ENCODE data around the gene P2RY2.
"Not testable (repeated sequence)": the region's sequence is repeated elsewhere in the genome, so short reads cannot be mapped to it uniquely, and the experiment has no call there.

The P2RY2 gene

DNA sequence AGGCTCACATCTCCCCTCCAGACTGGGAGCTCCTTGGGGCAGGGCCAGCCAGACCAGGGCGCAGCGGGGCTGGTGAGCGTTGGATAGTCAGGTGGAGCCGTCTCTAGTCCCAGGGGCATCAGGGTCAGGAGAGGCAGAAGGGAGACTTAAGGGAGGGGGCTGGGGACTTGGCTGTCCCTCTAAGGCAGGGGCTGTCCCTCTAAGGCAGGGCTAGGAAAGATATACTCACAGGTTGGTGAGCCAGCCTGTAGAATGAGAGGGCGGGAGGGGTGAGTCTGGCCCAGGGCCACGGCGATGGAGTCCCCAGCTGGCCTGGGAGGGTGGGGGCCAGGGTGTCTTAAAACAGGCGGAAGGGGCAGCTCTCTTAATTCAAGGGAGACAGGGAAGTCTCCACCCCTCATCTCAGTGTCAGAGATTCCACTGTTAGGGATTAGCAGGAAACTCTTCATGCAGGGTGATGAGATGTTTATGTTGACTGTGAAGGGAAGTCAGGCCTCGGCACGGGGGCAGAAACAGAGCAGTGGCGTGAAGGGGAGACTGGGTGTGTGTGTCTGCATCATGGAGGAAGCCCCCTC lies 11.3 kb downstream of the P2RY2 start:
- no peak for DNase-seq

DNA sequence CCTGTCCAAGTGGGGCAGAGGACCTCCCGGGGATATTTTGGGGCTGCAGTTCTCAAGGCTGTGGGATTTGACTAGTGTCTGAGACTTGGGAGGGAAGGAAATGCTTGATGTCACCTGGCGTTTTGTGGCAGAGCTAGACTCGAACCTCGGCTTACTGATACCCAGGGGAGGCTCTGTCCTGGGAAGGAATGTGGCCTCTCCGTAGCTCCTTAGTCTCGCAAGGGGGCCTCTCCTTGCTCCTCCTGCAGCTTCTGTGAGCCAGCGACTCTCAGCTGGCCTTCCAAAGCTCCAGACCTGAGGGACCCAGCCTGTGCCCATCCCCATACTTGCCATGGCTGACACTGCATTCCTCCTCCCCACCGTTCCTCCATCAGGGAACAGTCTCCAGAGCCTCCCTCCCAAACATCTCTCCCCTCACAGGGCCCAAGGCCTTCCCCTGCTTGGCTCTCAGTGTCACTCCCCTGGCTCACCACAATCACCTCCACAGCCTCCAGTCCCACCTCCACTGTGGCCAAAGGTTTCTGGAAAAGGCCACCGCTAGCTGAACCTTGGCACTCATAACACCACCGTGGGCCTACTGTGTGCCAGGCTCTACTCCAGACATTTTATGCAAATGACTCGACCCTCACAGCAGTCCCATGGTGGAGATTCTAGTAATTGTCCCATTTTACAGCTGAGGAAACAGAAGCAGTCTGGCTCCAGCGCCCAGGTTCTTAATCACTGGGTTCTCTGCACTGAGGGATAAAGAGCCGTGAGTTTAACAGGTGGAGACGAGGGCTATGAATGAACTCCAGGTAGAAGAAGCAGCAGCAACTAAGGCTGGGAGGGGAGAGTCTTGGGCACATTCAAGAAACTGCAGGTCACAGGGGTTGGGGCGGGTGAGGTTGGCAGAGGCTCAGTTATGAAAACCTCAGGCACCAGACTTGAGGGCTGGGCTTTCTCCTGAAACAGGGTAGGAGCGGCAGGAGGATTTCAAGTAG lies 12.1 kb downstream of the P2RY2 start:
- DNase-seq: no peak

DNA sequence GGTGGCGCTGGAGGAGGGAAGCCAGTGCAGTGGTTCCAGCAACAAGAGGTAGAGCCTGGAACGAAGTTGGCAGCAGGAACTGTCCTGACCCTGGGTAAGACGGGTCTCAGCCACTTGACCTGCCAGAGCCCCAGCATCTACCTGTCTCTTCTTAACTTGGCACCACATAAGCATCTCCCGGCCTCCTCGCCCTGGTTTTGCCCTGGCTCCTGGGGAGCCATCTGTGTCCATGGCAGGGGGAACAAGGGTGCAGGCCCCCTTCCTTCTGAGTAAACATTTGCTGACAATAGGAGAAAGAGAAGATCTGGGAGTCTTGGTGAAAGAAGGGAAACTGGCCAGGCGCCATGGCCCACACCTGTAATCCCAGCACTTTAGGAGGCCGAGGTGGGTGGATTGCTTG lies 12.8 kb downstream of the P2RY2 start:
- DNase-seq: no peak

DNA sequence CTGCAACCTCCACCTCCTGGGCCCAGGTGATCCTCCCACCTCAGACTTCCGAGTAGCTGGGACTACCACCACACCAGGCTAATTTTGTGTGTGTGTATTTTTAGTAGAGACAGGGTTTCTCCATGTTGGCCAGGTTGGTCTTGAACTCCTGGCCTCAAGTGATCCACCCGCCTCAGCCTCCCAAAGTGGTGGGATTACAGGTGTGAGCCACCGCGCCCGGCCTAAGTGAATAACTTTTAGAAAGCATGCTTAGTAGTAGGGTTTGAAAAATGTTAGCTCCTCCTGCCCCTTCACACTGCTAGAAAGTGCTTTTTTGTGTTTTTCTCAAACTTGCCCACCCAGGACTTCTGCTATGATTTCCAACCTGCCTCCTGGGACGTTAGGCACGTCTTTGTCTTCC lies 14.4 kb downstream of the P2RY2 start:
- not testable (repeated sequence) for DNase-seq

DNA sequence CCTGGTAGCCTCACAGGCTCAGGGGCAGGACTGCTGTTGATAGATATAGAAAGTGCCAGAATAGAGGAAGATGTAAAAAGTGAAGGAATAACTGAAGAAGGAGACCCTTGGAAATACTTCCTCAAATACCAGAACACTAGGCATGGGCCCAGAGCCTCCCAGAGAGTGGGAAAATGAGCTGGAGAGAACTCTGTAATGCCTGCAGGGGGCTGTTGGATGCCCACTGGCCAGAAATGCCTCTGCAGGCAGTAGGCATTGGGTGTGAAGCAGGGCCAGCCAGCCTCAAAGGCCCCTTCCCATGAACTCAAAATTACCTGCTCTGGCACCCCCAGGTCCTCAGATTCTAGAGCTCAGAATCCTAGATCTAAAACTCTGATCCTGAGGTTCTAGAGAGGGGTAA lies 15.1 kb downstream of the P2RY2 start:
- no peak for DNase-seq

DNA sequence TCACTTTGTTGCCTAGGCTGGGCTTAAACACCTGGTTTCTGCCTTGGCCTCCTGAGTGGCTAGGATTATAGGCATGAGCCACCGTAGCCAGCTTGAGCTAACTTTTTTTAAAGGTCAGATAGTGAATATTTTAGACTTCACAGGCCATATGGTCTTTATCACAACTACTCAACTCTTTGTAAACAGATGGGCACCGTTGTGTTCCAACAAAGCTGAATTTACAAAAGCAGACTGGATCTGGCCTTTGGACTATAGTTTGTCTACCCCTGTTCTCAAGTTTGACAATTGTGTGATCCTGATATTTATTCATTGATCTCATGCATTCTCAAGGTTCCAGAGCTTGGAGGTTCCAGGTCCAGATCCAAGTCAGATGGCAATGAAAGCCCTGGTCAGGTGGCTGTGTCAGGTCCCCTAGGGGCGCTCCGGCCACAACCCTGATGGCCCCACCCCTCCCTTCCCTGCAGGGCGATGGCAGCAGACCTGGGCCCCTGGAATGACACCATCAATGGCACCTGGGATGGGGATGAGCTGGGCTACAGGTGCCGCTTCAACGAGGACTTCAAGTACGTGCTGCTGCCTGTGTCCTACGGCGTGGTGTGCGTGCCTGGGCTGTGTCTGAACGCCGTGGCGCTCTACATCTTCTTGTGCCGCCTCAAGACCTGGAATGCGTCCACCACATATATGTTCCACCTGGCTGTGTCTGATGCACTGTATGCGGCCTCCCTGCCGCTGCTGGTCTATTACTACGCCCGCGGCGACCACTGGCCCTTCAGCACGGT lies 15.8 kb downstream of the P2RY2 start:
- DNase-seq: no peak

GRCh38 chr11:73234471-73235181 lies 16.5 kb downstream of the P2RY2 start:
- no peak for DNase-seq

- no peak for DNase-seq
These were observed 17.2 kb downstream of the P2RY2 start for GRCh38 chr11:73235236-73235786.

DNA sequence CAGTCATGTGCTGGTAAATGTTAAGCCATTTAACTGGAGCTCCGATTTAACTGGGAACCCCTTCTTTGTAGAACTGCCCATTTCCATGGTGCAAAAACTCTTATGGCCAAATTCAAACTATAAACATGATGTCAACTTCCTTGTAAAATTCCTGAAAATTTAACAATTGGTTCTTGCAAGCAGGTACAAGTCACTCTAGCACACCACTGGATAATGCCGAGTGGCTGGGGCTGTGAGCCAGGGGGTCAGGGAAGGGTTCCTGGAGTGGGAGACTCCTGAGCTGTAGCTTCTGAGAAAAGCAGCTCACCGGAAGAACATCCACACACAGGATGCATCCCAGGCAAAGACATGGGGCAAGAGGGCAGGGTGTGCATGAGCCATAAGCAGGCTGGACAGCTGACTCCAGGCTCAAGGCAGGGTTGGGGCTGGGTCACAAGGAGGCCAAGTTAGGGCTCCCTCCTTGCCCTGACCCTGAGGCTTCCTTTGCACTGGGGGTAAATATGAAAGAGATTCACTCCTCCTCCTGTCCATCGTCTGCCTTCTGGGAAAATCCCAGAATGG lies 18.2 kb downstream of the P2RY2 start:
- DNase-seq: no peak

GRCh38 chr11:73236854-73237253 lies 18.8 kb downstream of the P2RY2 start:
- DNase-seq: peak in 1 of 2 experiments; percentile 13

DNA sequence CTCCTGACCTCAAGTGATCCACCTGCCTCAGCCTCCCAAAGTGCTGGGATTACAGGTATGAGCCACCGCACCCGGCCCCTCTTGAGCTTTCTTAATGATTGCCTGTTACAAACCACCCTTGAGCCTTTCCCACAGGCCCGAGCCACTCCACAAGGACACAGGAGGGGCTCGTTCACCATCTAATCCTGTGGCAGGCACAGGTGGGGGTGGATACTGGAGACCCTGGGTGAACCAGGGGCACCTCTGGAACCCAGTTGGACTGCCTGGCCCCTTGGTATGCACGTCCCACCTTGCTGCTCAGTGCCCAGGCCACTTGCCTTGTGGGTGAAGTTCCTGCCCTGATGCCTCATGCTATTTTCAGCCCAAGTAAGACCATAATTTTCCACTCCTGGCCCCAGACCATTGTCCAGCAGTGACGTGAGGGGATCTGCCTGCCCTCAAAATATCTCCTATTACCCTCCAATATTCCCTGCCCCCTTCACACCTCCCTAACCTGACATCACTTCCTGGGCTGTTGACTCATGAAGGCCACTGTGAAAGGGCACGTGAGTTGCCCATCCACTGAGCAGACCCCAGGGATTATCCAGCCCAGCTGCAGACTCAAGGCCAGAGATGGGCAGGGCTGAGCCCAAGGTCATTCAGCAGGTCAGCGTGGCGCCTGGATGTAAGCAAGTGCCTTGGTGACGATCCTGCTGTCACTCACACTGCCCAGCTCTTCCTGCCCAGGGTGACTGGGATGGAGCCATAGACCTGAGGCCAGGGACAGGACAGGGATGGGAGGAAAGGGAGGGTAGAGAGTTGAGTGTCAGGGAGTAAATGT lies 19.6 kb downstream of the P2RY2 start:
- DNase-seq: no peak

GRCh38 chr11:73239111-73239521 lies 21.0 kb downstream of the P2RY2 start:
- no peak for DNase-seq

DNA sequence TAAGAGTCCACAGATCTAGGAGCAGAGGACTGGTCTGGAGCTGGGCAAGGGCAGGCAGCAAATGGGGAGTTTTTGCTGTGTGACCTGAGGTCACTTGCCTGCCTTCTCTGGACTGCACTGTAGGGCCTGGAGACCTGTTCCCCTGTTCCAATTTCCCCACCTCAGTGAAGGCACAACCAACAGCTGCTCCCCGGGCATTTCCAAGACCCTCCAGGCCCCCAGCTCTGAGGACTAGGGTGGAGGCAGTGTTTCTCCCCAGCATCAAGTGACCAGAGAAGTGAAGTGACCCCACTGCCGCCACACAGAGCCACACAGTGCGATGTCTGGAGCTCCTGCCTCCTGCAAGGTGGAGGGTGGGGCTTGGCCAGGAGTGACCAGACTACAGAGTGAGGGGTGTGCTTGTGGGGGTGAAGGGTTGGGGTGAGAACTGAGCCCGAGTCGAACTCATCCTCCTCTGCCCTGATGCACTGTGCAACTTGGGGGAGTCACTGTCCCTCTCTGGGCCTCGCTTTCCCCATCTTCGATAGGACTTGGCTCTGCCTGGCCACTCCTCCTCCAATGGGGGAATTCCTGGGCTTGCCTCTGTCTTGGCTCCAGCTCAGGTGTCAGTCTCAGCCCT lies 21.6 kb downstream of the P2RY2 start:
- no peak for DNase-seq

GRCh38 chr11:73240190-73240781 lies 22.2 kb downstream of the P2RY2 start:
- DNase-seq: no peak

GRCh38 chr11:73241300-73241699 lies 23.2 kb downstream of the P2RY2 start:
- no peak for DNase-seq

- DNase-seq: peak; percentile 50 to 57
These were observed 24.4 kb downstream of the P2RY2 start for GRCh38 chr11:73242251-73243092.

GRCh38 chr11:73243093-73243485 lies 25.0 kb downstream of the P2RY2 start:
- no peak for DNase-seq

GRCh38 chr11:73244589-73245240 lies 26.6 kb downstream of the P2RY2 start:
- no peak for DNase-seq

DNA sequence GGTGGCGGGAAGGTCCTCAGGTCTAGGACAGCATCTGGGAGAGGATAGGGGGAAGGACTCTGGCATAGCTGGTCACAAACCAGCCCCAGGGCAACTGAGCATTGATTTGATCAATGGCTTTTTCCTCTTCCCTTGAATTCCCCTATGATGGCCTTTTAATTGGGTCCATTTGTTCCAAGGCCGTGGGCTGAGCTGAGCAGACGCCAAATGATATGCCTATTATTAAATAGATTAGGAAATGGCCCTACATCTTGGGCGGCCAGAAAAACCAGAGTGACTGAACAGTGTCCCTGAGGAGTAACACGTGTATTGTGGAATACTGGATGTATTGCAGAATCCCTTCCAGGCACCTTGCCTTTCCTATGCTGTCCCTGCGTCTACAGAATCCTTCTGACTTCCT lies 27.4 kb downstream of the P2RY2 start:
- DNase-seq: no peak
